C4-2B (cell line): ENCODE measurements around the gene TNNT1.
"Not testable (repeated sequence)": the region's sequence is repeated elsewhere in the genome, so short reads cannot be mapped to it uniquely, and the experiment has no call there.

Experiments used
- H3K27ac ChIP-seq: fragments of 450-650 bp; 2 replicates; pipeline ENCODE4 v1.5.1; 2017
- ZFX ChIP-seq: fragments of 450-650 bp; IDR thresholded peaks from 2 replicates; pipeline ENCODE4 v1.6.1; 2017
- TF ChIP-seq, protein P1 (sequence below): fragments of 450-650 bp; conservative IDR thresholded peaks from 2 replicates; pipeline ENCODE4 v1.5.1; 2017; ENCODE audit warnings: mild to moderate bottlenecking

TNNT1 gene

GRCh38 chr19:55174425-55175116 lies 25.6 kb upstream of the TNNT1 start:
- no peak overlapping the region for H3K27ac ChIP-seq
- TF ChIP-seq ZFX, result no peak
- TF ChIP-seq, protein P1, sequence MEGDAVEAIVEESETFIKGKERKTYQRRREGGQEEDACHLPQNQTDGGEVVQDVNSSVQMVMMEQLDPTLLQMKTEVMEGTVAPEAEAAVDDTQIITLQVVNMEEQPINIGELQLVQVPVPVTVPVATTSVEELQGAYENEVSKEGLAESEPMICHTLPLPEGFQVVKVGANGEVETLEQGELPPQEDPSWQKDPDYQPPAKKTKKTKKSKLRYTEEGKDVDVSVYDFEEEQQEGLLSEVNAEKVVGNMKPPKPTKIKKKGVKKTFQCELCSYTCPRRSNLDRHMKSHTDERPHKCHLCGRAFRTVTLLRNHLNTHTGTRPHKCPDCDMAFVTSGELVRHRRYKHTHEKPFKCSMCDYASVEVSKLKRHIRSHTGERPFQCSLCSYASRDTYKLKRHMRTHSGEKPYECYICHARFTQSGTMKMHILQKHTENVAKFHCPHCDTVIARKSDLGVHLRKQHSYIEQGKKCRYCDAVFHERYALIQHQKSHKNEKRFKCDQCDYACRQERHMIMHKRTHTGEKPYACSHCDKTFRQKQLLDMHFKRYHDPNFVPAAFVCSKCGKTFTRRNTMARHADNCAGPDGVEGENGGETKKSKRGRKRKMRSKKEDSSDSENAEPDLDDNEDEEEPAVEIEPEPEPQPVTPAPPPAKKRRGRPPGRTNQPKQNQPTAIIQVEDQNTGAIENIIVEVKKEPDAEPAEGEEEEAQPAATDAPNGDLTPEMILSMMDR, result no peak

- TF ChIP-seq ZFX, result no peak
- TF ChIP-seq, protein P1, result no peak
- no peak overlapping the region for H3K27ac ChIP-seq
Observed at GRCh38 chr19:55173714-55174409, 24.9 kb upstream of the TNNT1 start.

- H3K27ac ChIP-seq, result no peak overlapping the region
- TF ChIP-seq, protein P1, result no peak
- no peak for TF ChIP-seq ZFX
Observed at GRCh38 chr19:55173186-55173713, 24.2 kb upstream of the TNNT1 start.

GRCh38 chr19:55172741-55173140 lies 23.7 kb upstream of the TNNT1 start:
- H3K27ac ChIP-seq, result no peak overlapping the region
- TF ChIP-seq ZFX, result no peak

- not testable (repeated sequence) for H3K27ac ChIP-seq
Observed at GRCh38 chr19:55172318-55172717, 23.3 kb upstream of the TNNT1 start.

- TF ChIP-seq ZFX, result no peak
- TF ChIP-seq, protein P1, result no peak
- no peak overlapping the region for H3K27ac ChIP-seq
Observed at GRCh38 chr19:55171440-55171839, 22.4 kb upstream of the TNNT1 start.

DNA sequence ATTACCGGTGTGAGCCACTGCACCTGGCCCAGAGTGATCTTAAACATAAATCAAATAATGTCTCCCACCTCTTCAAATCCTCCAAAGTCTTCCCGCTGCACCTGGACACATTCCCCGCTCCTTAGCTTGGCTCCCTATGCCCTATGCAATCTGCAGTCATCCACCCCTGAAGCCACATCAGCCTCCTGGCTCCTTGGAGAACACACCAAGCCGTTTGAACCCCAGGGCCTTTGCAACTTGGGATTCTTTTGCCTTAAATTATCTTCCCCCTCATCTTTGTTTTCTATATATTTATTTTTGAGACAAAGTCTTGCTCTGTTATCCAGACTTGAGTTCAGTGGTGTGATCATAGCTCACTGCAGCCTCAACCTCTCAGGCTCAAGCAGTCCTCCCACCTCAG lies 20.1 kb upstream of the TNNT1 start:
- TF ChIP-seq, protein P1, result no peak
- no peak for TF ChIP-seq ZFX
- no peak overlapping the region for H3K27ac ChIP-seq

GRCh38 chr19:55166530-55167268 lies 17.7 kb upstream of the TNNT1 start, which contains the start of gene DNAAF3:
DNAAF3 (minus strand) TSS chr19:55166613; CDS start chr19:55166413, 200 bp downstream.
- TF ChIP-seq, protein P1, result no peak
- no peak for TF ChIP-seq ZFX
- H3K27ac ChIP-seq, result peak within 1 kb of the TSS; percentile 61
